ENCODE results near the gene DCP1A. TPM values are rescaled to one million over a fixed set of nuclear protein-coding genes. Genes with fewer than 3 reads are reported as not detected.

The DCP1A gene
- total and polyA plus RNA-seq, 11 donors = 5.8 to 23.7 (median 16.3) TPM

GRCh38 chr3:53238051-53238850, 109.1 kb downstream of the DCP1A start:
- Histone ChIP-seq H3K4me1 (peaks cover 0 to 69% (median 31%) of the 10 kb centered on the region in 12 donors), H3K27me3 (no peaks in the 10 kb centered on the region), H3K36me3 (peaks cover 0 to 87% (median 66%) of the 10 kb centered on the region in 9 donors), H3K9me3 (no peaks in the 10 kb centered on the region), H3K27ac (peak overlapping the region in 3 of 12 donors; percentile 41 to 69 (median 67)), H3K4me3 (no peak overlapping the region)
- ATAC-seq (peak in 1 of 4 donors; percentile 9), DNase-seq (peak in 1 of 5 donors; percentile 24)
- 82 to 96% (median 93%) methylated on average over 6 of the region's 6 CpGs for WGBS, 4 donors
- intact Hi-C loops (cut with DNase I) = loop anchor here in 1 of 10 donors (5.0 kb wide), 1 partner anchor 34 kb away; no protein-coding TSS in a partner anchor
- TF ChIP-seq POLR2A (IDR thresholded peaks at IDR 0.05) (no peak), CTCF (IDR thresholded peaks at IDR 0.05) (no peak)

- TF ChIP-seq CTCF (IDR thresholded peaks at IDR 0.05) = no peak
- no peak for TF ChIP-seq POLR2A (IDR thresholded peaks at IDR 0.05)
- H3K4me1 ChIP-seq = peaks cover 0 to 54% (median 13%) of the 10 kb centered on the region in 12 donors
- WGBS, 4 donors = 54 to 60% (median 57%) methylated on average over 7 to 9 of the region's 9 CpGs
Measured at GRCh38 chr3:53236112-53236841, 111.1 kb downstream of the DCP1A start.

GRCh38 chr3:53235545-53235944, 111.8 kb downstream of the DCP1A start:
- no peak overlapping the region for H3K4me3 ChIP-seq
- H3K36me3 ChIP-seq = peaks cover 4 to 97% (median 78%) of the 10 kb centered on the region in 9 donors
- H3K9me3 ChIP-seq = no peaks in the 10 kb centered on the region
- intact Hi-C loops (cut with DNase I) = loop anchor here in 1 of 10 donors (5.0 kb wide), 1 partner anchor 37 kb away; no protein-coding TSS in a partner anchor
- H3K27me3 ChIP-seq = no peaks in the 10 kb centered on the region
- H3K4me1 ChIP-seq = peaks cover 0 to 54% (median 13%) of the 10 kb centered on the region in 12 donors
- 74 to 85% (median 80%) methylated on average over 6 of the region's 6 CpGs for WGBS, 4 donors
- DNase-seq = peak in 1 of 5 donors; percentile 8
- peak overlapping the region in 9 of 12 donors; percentile 23 to 86 (median 66) for H3K27ac ChIP-seq
- no peak for ATAC-seq
- TF ChIP-seq CTCF (IDR thresholded peaks at IDR 0.05) (no peak), POLR2A (IDR thresholded peaks at IDR 0.05) (no peak)

More at GRCh38 chr3:53236112-53236841, 111.1 kb downstream of the DCP1A start:
- Histone ChIP-seq H3K36me3 (peaks cover 4 to 97% (median 78%) of the 10 kb centered on the region in 9 donors), H3K9me3 (no peaks in the 10 kb centered on the region), H3K4me3 (no peak overlapping the region), H3K27ac (peak overlapping the region; percentile 21 to 86 (median 64)), H3K27me3 (no peaks in the 10 kb centered on the region)
- ATAC-seq (peak; percentile 67 to 92 (median 84)), DNase-seq (peak; percentile 65 to 89 (median 84))
- intact Hi-C loops (cut with DNase I) = loop anchor here in 1 of 10 donors (5.0 kb wide), 1 partner anchor 36 kb away; no protein-coding TSS in a partner anchor
